HEK293 (cell line): Measurements from ENCODE around the gene CYB561D2.

Experiments used
- CTCF ChIP-seq: fragments of 450-650 bp; formaldehyde crosslinking; IDR thresholded peaks from 2 replicates; pipeline ENCODE4 v1.5.1; 2016; ENCODE audit warnings: missing biosample characterization, missing genetic modification characterization
- SP7 ChIP-seq: fragments of 450-650 bp; formaldehyde crosslinking; IDR thresholded peaks from 2 replicates; pipeline ENCODE4 v1.5.1; 2016; ENCODE audit warnings: missing biosample characterization, missing genetic modification characterization
- ZNF426 ChIP-seq: fragments of 450-650 bp; formaldehyde crosslinking; IDR thresholded peaks from 2 replicates; pipeline ENCODE4 v1.5.1; 2017; ENCODE audit warnings: missing biosample characterization, missing genetic modification characterization, mild to moderate bottlenecking, inconsistent platforms, moderate library complexity
- ZNF530 ChIP-seq: fragments of 450-650 bp; formaldehyde crosslinking; IDR thresholded peaks from 2 replicates; pipeline ENCODE4 v1.5.1; 2016; ENCODE audit warnings: low read depth, missing biosample characterization, missing genetic modification characterization
- ZNF623 ChIP-seq: fragments of 450-650 bp; formaldehyde crosslinking; IDR thresholded peaks from 2 replicates; pipeline ENCODE4 v1.5.1; 2016; ENCODE audit warnings: missing biosample characterization, missing genetic modification characterization
- TF ChIP-seq, protein P1 (sequence below): sonication (generic); formaldehyde crosslinking; IDR thresholded peaks from 2 replicates; pipeline ENCODE4 v1.8.1; 2022; ENCODE audit warnings: mild to moderate bottlenecking, moderate library complexity, missing genetic modification reagents

DNA sequence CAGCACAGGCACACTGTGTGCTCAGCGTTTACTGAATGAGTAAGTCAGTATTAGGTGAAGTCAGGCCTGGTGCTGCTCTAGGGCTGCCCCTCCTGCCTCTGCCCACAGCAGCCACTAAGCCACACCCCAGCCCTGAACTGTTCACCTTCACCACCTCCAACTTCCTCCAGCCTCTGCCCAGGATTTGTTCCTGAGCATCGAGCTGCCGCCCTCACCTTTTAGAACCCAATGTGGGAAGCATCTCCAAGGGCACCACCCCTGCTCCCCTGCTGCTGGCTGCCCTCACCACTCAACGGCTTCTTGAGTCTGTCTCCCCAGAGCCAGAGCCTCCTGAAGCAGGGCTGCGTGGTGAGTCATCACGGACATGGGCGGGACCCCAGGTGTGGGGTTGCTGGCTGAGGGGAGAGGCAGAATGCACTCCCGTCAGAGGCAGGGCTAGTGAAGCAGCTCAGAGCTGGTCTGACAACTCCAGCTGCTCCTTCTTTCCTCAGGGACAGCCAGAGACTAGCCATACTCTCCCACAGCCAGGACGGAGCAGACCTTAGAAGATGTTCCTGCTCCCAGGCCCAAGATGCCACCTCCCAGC, 33.9 kb upstream of the CYB561D2 start:
- TF ChIP-seq ZNF623 (tag by site-specific recombination), result no peak
- TF ChIP-seq CTCF (tag by site-specific recombination), result no peak
- TF ChIP-seq SP7 (tag by site-specific recombination), result peak; percentile 75
- no peak for TF ChIP-seq ZNF530 (tag by site-specific recombination)
- TF ChIP-seq ZNF426 (tag by site-specific recombination), result no peak
- TF ChIP-seq, protein P1, sequence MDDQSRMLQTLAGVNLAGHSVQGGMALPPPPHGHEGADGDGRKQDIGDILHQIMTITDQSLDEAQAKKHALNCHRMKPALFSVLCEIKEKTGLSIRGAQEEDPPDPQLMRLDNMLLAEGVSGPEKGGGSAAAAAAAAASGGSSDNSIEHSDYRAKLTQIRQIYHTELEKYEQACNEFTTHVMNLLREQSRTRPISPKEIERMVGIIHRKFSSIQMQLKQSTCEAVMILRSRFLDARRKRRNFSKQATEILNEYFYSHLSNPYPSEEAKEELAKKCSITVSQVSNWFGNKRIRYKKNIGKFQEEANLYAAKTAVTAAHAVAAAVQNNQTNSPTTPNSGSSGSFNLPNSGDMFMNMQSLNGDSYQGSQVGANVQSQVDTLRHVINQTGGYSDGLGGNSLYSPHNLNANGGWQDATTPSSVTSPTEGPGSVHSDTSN (CRISPR knock-in tag), result no peak
